Uterus (tissue), 2 donors: Measurements from ENCODE around the gene OR1J2.

Experiments used
- POLR2A ChIP-seq, 2 donors: fragments of 450-650 bp; IDR thresholded peaks; one replicate each; pipeline ENCODE4 v1.6.1; 2016; ENCODE audit warnings: antibody characterized with exemption in 2 of 2, mild to moderate bottlenecking in 1 of 2, moderate library complexity in 1 of 2
- TF ChIP-seq, protein P1 (sequence below), 4 experiments: fragments of 200-600 bp in 2 of 4; fragments of 450-650 bp in 2 of 4; sonication (generic) in 2 of 4; IDR thresholded peaks; one replicate each; pipeline ENCODE4 v1.5.1; 2016 to 2019; ENCODE audit warnings: antibody characterized with exemption in 4 of 4, mild to moderate bottlenecking in 2 of 4, moderate library complexity in 1 of 4

- TF ChIP-seq, protein P1, sequence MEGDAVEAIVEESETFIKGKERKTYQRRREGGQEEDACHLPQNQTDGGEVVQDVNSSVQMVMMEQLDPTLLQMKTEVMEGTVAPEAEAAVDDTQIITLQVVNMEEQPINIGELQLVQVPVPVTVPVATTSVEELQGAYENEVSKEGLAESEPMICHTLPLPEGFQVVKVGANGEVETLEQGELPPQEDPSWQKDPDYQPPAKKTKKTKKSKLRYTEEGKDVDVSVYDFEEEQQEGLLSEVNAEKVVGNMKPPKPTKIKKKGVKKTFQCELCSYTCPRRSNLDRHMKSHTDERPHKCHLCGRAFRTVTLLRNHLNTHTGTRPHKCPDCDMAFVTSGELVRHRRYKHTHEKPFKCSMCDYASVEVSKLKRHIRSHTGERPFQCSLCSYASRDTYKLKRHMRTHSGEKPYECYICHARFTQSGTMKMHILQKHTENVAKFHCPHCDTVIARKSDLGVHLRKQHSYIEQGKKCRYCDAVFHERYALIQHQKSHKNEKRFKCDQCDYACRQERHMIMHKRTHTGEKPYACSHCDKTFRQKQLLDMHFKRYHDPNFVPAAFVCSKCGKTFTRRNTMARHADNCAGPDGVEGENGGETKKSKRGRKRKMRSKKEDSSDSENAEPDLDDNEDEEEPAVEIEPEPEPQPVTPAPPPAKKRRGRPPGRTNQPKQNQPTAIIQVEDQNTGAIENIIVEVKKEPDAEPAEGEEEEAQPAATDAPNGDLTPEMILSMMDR (IDR thresholded peaks at IDR 0.05), result no peak
- no peak for TF ChIP-seq POLR2A (IDR thresholded peaks at IDR 0.05)
Observed at GRCh38 chr9:122466456-122466855, 44.1 kb upstream of the OR1J2 start.
